Smooth muscle cell (in vitro differentiated cells): Measurements from ENCODE around the gene UPP2. TPM values are rescaled to one million over a fixed set of nuclear protein-coding genes. Genes with fewer than 3 reads are reported as not detected.

ENCODE experiments used
- DNase-seq: peaks from one replicate; lab custom pipeline; 2025; ENCODE audit not compliant: unreplicated experiment; lab: John Stamatoyannopoulos, UW
- H2AFZ ChIP-seq: fragments of 200-600 bp; sonication (generic); 2 replicates; pipeline ENCODE4 v1.6.0; 2016; ENCODE audit warnings: antibody characterized with exemption, low read depth, mild to moderate bottlenecking
- H3F3A ChIP-seq: fragments of 200-600 bp; sonication (generic); 2 replicates; pipeline ENCODE4 v1.6.0; 2017; ENCODE audit warnings: antibody characterized with exemption, low read depth
- H3K27ac ChIP-seq: fragments of 200-600 bp; sonication (generic); 2 replicates; pipeline ENCODE4 v1.5.1; 2016; ENCODE audit warnings: low read depth, mild to moderate bottlenecking
- H3K27me3 ChIP-seq: fragments of 200-600 bp; sonication (generic); 2 replicates; pipeline ENCODE4 v1.6.1; 2016; ENCODE audit warnings: low read depth, mild to moderate bottlenecking
- H3K36me3 ChIP-seq: fragments of 200-600 bp; sonication (generic); 2 replicates; pipeline ENCODE4 v1.5.1; 2016; ENCODE audit warnings: low read depth
- H3K4me1 ChIP-seq: fragments of 200-600 bp; sonication (generic); 2 replicates; pipeline ENCODE4 v1.5.1; 2016; ENCODE audit warnings: low read depth
- H3K4me2 ChIP-seq: fragments of 200-600 bp; sonication (generic); 2 replicates; pipeline ENCODE4 v1.6.0; 2016; ENCODE audit warnings: mild to moderate bottlenecking
- H3K4me3 ChIP-seq: fragments of 200-600 bp; sonication (generic); 2 replicates; pipeline ENCODE4 v1.5.1; 2016; ENCODE audit warnings: mild to moderate bottlenecking
- H3K79me2 ChIP-seq: fragments of 200-600 bp; sonication (generic); 2 replicates; pipeline ENCODE4 v1.6.0; 2016; ENCODE audit warnings: low read depth, mild to moderate bottlenecking
- H3K9ac ChIP-seq: fragments of 200-600 bp; sonication (generic); 2 replicates; pipeline ENCODE4 v1.6.0; 2016; ENCODE audit warnings: low read depth
- H3K9me3 ChIP-seq: fragments of 200-600 bp; sonication (generic); replicated peaks from 2 replicates; pipeline ENCODE4 v1.5.1; 2016; ENCODE audit warnings: low read depth
- H4K20me1 ChIP-seq: fragments of 200-600 bp; sonication (generic); 2 replicates; pipeline ENCODE4 v1.6.0; 2016; ENCODE audit warnings: low read depth
- CTCF ChIP-seq: fragments of 200-600 bp; sonication (generic); IDR thresholded peaks from 2 replicates; pipeline ENCODE4 v1.5.1; 2017; ENCODE audit warnings: borderline replicate concordance, mild to moderate bottlenecking, antibody characterized with exemption; ENCODE audit not compliant: insufficient read depth, poor library complexity, severe bottlenecking
- WGBS: methylation state at CpG from one replicate; pipeline ENCODE4 v1.1.7; 2016; ENCODE audit warnings: low lambda C conversion rate; 5-methylcytosine and 5-hydroxymethylcytosine counted together
- polyA plus RNA-seq: library from polyadenylated mRNA; unstranded; fragments of >200 nt; fragmentation: Nextera tagmentation; extraction: Ambion mirVana; gene quantifications from 2 replicates; pipeline ENCODE4 v1.2.1, GENCODE V29; 2016
- total RNA-seq: library from RNA; depleted of rRNA; stranded (reverse); fragments of >200 nt; gene quantifications from 2 replicates; pipeline ENCODE4 v1.2.3, GENCODE V29; 2014

UPP2 gene
- total and polyA plus RNA-seq, 2 experiments from 2014 or later, result not detected

- H3K4me2 ChIP-seq, result no peak overlapping the region
- TF ChIP-seq CTCF, result no peak
- no peak overlapping the region for H3K4me3 ChIP-seq
- H3K9me3 ChIP-seq, result no peaks in the 10 kb centered on the region
- no peaks in the 10 kb centered on the region for H3K27me3 ChIP-seq
- WGBS, result 89% methylated on average over 4 of the region's 4 CpGs
- H3K36me3 ChIP-seq, result no peaks in the 10 kb centered on the region
- H2AFZ ChIP-seq, result no peak overlapping the region
- H4K20me1 ChIP-seq, result no peaks in the 10 kb centered on the region
- DNase-seq, result no peak
- H3F3A ChIP-seq, result no peaks in the 10 kb centered on the region
- no peaks in the 10 kb centered on the region for H3K4me1 ChIP-seq
- H3K79me2 ChIP-seq, result no peaks in the 10 kb centered on the region
- no peak overlapping the region for H3K27ac ChIP-seq
- no peak overlapping the region for H3K9ac ChIP-seq
These were observed 12.1 kb downstream of the UPP2 start for GRCh38 chr2:158113741-158114295.

GRCh38 chr2:158114516-158114915 lies 12.8 kb downstream of the UPP2 start:
- H3K9ac ChIP-seq, result no peak overlapping the region
- TF ChIP-seq CTCF, result no peak
- H4K20me1 ChIP-seq, result no peaks in the 10 kb centered on the region
- H3K4me1 ChIP-seq, result no peaks in the 10 kb centered on the region
- peak overlapping the region; percentile 2 for H2AFZ ChIP-seq
- no peaks in the 10 kb centered on the region for H3K36me3 ChIP-seq
- DNase-seq, result no peak
- H3K27ac ChIP-seq, result no peak overlapping the region
- H3K4me2 ChIP-seq, result no peak overlapping the region
- H3K27me3 ChIP-seq, result no peaks in the 10 kb centered on the region
- no peak overlapping the region for H3K4me3 ChIP-seq
- no peaks in the 10 kb centered on the region for H3K79me2 ChIP-seq
- H3K9me3 ChIP-seq, result no peaks in the 10 kb centered on the region
- WGBS, result 98% methylated on average over 2 of the region's 2 CpGs
- H3F3A ChIP-seq, result no peaks in the 10 kb centered on the region

- H3K9ac ChIP-seq, result no peak overlapping the region
These were observed 13.6 kb downstream of the UPP2 start for GRCh38 chr2:158115202-158115767.

More at GRCh38 chr2:158115202-158115767, 13.6 kb downstream of the UPP2 start:
- H3K4me2 ChIP-seq, result no peak overlapping the region
- H3K79me2 ChIP-seq, result no peaks in the 10 kb centered on the region
- no peak overlapping the region for H3K27ac ChIP-seq
- H4K20me1 ChIP-seq, result no peaks in the 10 kb centered on the region
- no peaks in the 10 kb centered on the region for H3F3A ChIP-seq
- no peak for TF ChIP-seq CTCF
- WGBS, result 78% methylated on average over 6 of the region's 6 CpGs
- H3K27me3 ChIP-seq, result no peaks in the 10 kb centered on the region
- H3K36me3 ChIP-seq, result no peaks in the 10 kb centered on the region
- peak overlapping the region; percentile 2 for H2AFZ ChIP-seq
- DNase-seq, result no peak
- H3K9me3 ChIP-seq, result no peaks in the 10 kb centered on the region
- no peak overlapping the region for H3K4me3 ChIP-seq
- H3K4me1 ChIP-seq, result no peaks in the 10 kb centered on the region
